Esophagus muscularis mucosa (tissue), 3 donors: ENCODE measurements around the gene NAGK.

Experiments
- POLR2A ChIP-seq: fragments of 450-650 bp; IDR thresholded peaks from one replicate; pipeline ENCODE4 v1.6.1; 2017; ENCODE audit warnings: antibody characterized with exemption, moderate library complexity, mild to moderate bottlenecking, low read depth
- POLR2AphosphoS5 ChIP-seq, 2 donors: sonication (generic); formaldehyde crosslinking; IDR thresholded peaks; one replicate each; pipeline ENCODE4 v1.6.1; 2017; ENCODE audit warnings: antibody characterized with exemption in 2 of 2
- TF ChIP-seq, protein P1 (sequence below), 3 experiments: fragments of 200-600 bp in 2 of 3; fragments of 450-650 bp in 1 of 3; sonication (generic) in 2 of 3; IDR thresholded peaks; one replicate each; pipeline ENCODE4 v1.5.1; 2017 to 2019; ENCODE audit warnings: antibody characterized with exemption in 3 of 3, mild to moderate bottlenecking in 2 of 3, moderate library complexity in 1 of 3

DNA sequence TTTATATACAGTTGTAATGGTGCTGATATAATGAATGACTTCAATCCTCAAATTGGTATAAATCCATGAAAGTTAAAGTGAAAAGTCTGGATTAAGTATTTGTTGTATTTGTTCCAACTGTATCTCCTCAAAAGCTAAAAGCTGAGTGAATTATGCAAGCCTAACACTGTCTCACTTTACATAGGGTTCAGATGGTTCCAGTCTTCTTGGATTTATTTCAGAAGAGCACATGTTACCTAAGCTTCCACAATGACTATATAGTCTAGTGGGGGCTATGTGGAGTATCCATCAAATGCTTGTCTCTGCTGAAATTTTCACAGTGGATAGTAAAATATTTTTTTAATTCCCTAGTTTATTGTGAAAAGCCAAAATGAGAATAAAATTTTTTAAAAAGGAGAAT, 48.6 kb downstream of the NAGK start:
- TF ChIP-seq, protein P1, sequence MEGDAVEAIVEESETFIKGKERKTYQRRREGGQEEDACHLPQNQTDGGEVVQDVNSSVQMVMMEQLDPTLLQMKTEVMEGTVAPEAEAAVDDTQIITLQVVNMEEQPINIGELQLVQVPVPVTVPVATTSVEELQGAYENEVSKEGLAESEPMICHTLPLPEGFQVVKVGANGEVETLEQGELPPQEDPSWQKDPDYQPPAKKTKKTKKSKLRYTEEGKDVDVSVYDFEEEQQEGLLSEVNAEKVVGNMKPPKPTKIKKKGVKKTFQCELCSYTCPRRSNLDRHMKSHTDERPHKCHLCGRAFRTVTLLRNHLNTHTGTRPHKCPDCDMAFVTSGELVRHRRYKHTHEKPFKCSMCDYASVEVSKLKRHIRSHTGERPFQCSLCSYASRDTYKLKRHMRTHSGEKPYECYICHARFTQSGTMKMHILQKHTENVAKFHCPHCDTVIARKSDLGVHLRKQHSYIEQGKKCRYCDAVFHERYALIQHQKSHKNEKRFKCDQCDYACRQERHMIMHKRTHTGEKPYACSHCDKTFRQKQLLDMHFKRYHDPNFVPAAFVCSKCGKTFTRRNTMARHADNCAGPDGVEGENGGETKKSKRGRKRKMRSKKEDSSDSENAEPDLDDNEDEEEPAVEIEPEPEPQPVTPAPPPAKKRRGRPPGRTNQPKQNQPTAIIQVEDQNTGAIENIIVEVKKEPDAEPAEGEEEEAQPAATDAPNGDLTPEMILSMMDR (IDR thresholded peaks at IDR 0.05): no peak
- TF ChIP-seq POLR2A (no peak), POLR2AphosphoS5 (IDR thresholded peaks at IDR 0.05) (no peak)
